SKM-1 treated with dmso at 0.1 percent for 144 hours (cell line): Measurements from ENCODE around the gene VENTX.

Source experiments
- DNase-seq: peaks from one replicate; lab custom pipeline; 2025; ENCODE audit not compliant: unreplicated experiment; lab: John Stamatoyannopoulos, UW

The VENTX gene

DNA sequence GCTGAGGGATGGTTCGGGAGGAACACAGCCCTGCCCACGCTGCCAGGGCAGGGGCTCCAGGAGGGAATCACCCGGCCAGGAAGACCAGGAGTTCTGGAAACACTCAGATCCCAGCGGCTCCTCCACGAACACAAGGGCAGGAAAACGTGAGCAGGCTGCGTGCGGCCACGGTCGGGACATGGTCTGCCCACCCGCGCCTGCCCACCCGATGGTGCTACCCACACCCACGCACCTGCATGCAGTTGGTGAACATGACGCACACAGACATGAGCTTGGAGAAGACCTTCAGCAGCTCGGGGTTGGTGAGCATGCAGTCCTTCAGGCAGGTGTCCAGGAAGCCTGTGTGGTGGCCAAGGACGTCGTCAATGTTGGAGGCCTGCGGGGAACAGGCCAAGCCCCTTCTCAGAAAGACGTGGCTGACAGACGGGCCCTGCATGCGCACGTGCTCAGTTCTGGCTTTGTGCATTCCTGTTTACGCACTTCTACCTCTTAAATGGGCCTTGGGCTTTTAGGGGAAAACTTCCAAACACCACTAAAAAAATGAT, 45.3 kb downstream of the VENTX start:
- DNase-seq = no peak

- DNase-seq = no peak
Observed at GRCh38 chr10:133283931-133284330, 46.3 kb downstream of the VENTX start.

GRCh38 chr10:133285217-133285616, 47.6 kb downstream of the VENTX start:
- no peak for DNase-seq

DNA sequence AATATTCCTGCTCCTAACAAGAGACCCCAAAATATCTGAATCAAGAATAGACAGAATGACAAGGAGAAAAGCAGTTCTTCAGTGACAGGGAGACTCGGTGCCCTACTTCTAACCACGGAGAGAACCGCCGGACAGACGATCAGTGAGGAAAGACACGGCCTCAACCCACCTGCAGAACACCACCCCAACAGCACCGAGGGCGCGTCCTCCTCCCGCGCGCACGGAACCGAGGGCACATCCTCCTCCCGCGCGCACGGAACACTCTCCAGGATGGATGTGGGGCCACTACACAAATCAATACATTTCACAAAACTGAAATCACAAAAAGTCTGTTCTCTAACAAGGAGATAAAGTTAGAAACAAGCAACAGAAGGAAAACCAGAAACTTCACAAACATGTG, 48.7 kb downstream of the VENTX start:
- no peak for DNase-seq

GRCh38 chr10:133287832-133288500, 50.3 kb downstream of the VENTX start:
- DNase-seq = no peak

- DNase-seq = no peak
Observed at GRCh38 chr10:133289761-133290160, 52.1 kb downstream of the VENTX start.
